IPS-18a (cell line): ENCODE data around the gene PLN.

ENCODE experiments used
- H3K27ac ChIP-seq: one replicate; pipeline ENCODE4 v1.5.1; 2013; ENCODE audit warnings: low read length
- H3K27me3 ChIP-seq: one replicate; pipeline ENCODE4 v1.6.1; 2013; ENCODE audit warnings: mild to moderate bottlenecking, low read length; ENCODE audit not compliant: control insufficient read depth, insufficient read depth
- H3K36me3 ChIP-seq: one replicate; pipeline ENCODE4 v1.6.1; 2013; ENCODE audit warnings: low read depth, low read length; ENCODE audit not compliant: control insufficient read depth
- H3K4me1 ChIP-seq: one replicate; pipeline ENCODE4 v1.6.1; 2013; ENCODE audit warnings: low read depth, low read length; ENCODE audit not compliant: control insufficient read depth
- H3K4me3 ChIP-seq: one replicate; pipeline ENCODE4 v1.5.1; 2013; ENCODE audit warnings: low read length
- H3K9ac ChIP-seq: one replicate; pipeline ENCODE4 v1.6.1; 2013; ENCODE audit warnings: mild to moderate bottlenecking, low read length, moderate library complexity
- H3K9me3 ChIP-seq: one replicate; pipeline ENCODE4 v1.6.1; 2013; ENCODE audit warnings: low read depth, low read length; ENCODE audit not compliant: control insufficient read depth

Gene PLN

DNA sequence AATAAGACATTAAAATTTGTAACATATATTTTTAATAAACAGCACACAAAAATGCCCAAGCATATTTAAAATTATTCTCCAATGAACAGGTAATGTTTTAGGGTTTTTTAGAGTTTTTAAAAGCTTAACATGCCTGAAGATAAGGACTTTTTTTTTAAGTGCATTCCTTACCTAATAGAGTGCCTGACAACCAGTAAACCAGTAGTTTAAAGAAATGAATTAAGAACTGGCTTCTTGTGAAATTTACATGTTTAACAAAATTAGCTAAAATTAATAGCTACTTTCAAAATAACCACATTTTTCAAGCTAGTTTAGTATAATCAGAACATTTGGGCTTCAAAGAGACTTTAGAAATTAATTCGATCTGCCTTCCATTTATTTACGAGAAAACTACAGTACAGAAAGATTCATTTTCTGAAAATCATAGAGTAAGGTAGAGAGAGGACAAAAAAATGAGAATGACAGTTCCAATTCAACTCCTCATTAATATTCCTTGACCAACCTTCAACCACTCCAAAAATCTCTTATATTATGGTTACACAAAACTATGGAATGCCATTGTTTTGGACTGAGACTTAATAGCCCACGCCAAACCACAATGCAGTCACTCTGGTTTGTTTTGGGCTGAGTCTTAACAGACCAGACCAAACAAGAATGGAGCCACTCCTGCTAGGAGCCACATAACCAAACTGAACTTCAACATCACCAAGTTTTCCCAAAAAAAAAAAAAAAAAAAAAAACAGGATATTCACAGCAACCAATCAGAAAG, 5.7 kb upstream of the PLN start:
- Histone ChIP-seq H3K27ac (no peak overlapping the region), H3K27me3 (no peaks in the 10 kb centered on the region), H3K4me3 (no peak overlapping the region), H3K4me1 (no peaks in the 10 kb centered on the region), H3K9ac (no peak overlapping the region), H3K9me3 (no peaks in the 10 kb centered on the region), H3K36me3 (no peaks in the 10 kb centered on the region)

- no peaks in the 10 kb centered on the region for H3K9me3 ChIP-seq
- no peaks in the 10 kb centered on the region for H3K27me3 ChIP-seq
- no peak overlapping the region for H3K4me3 ChIP-seq
- no peak overlapping the region for H3K27ac ChIP-seq
- H3K36me3 ChIP-seq = no peaks in the 10 kb centered on the region
- no peak overlapping the region for H3K9ac ChIP-seq
- no peaks in the 10 kb centered on the region for H3K4me1 ChIP-seq
Measured at GRCh38 chr6:118544105-118544504, 4.0 kb upstream of the PLN start.

DNA sequence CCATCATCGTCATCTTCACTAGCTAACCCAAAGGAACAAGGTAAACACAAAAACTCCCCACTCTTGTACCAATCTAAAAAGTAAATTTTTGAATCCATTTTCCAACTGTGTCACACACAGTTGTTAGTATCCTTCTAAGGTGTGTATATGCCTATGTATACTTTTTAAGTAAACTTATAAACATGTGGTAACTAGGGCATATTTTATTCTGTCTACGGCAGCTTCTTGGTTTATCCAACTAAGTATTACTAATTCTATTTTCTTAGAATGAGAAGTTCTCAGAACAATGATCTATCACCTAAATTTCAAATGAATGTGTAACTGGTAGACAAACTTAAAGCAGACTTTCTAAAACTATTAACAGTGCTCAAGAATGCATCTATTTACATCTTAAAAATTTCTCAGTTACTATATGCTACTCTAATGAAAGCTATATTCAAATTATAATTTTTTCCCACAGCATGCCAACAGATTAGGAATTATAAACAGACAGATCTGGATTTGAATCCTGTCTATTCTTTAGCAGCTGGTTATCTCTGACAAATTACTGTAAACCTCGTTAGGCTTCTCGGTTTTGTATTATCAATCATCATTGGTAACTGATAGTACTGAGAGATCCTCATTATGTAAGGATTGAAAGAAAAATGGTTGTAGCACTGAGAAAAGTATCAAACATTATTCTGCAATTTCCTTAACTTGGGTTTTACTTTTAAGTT, 1.8 kb upstream of the PLN start:
- Histone ChIP-seq H3K4me3 (no peak overlapping the region), H3K4me1 (no peaks in the 10 kb centered on the region), H3K36me3 (no peaks in the 10 kb centered on the region), H3K27me3 (no peaks in the 10 kb centered on the region), H3K9me3 (no peaks in the 10 kb centered on the region), H3K27ac (no peak overlapping the region), H3K9ac (no peak overlapping the region)

DNA sequence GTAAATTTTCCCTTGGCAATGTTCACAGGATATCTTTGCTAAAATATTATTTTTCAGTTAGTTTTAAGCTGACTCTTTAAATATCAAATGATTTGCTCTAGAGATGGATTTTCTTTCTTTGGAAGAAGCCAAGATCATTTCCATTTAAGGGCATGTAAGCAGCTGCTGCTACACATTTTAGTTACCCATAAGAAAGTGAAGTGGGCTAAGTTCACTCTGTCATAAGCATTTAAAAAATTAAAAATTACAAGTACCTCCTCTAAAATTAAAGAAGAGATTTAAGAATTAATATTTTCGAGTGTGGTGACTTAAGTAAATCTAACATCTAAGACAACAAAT, 1.2 kb upstream of the PLN start:
- Histone ChIP-seq H3K27ac (no peak overlapping the region), H3K36me3 (no peaks in the 10 kb centered on the region), H3K4me1 (no peaks in the 10 kb centered on the region), H3K9ac (no peak overlapping the region), H3K4me3 (no peak overlapping the region), H3K27me3 (no peaks in the 10 kb centered on the region), H3K9me3 (no peaks in the 10 kb centered on the region)

- H3K4me1 ChIP-seq = no peaks in the 10 kb centered on the region
- no peaks in the 10 kb centered on the region for H3K36me3 ChIP-seq
- H3K9me3 ChIP-seq = no peaks in the 10 kb centered on the region
- no peak overlapping the region for H3K27ac ChIP-seq
- H3K27me3 ChIP-seq = no peaks in the 10 kb centered on the region
- H3K9ac ChIP-seq = no peak overlapping the region
- no peak overlapping the region for H3K4me3 ChIP-seq
Measured at GRCh38 chr6:118548613-118549012, 517 bp downstream of the PLN start.

DNA sequence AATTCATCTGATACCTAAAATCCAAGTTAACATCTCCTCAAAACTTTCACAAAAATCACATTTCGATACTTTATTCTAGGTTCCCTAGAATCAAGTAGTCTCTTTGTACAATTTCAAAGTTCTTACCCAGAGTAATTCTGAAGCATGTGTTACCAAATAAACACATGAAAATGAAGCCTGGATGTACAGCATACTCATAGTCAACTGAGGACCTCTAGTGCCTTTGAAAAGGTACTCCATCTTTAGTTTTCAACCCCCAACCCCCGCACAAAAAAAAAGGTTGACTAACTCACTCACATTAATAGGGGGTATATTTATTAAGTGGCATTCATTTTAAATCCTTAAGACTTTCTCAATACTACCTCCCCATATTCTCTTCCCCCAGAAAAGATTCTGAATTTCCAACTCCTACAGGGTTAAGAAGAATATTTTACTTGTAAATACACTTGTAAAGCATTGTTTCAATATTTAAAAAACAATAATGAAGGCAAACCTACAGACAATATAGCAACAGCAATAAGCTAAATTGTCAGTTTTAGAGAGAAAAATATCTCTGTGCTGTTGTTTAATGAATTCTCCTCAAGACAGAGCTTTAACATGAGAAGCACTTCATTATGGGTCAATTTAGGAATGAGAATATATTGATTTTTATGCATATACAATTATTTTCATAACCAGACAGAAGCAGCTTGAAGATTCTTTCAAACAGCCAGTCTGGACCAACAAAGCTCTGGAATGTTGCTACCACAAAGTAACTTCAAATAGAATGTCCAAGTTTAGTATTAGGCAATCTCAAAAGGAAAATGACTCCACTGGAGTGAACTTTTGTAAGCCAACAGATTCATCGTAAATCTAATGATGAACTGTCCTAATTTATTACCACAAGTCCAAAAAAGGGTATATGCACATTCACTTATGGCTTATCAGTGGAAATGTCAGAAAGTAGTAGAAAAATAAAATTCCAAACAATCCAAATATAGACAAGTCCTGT, 3.3 kb downstream of the PLN start:
- Histone ChIP-seq H3K9ac (no peak overlapping the region), H3K4me3 (no peak overlapping the region), H3K36me3 (no peaks in the 10 kb centered on the region), H3K9me3 (no peaks in the 10 kb centered on the region), H3K27ac (no peak overlapping the region), H3K27me3 (no peaks in the 10 kb centered on the region), H3K4me1 (no peaks in the 10 kb centered on the region)

DNA sequence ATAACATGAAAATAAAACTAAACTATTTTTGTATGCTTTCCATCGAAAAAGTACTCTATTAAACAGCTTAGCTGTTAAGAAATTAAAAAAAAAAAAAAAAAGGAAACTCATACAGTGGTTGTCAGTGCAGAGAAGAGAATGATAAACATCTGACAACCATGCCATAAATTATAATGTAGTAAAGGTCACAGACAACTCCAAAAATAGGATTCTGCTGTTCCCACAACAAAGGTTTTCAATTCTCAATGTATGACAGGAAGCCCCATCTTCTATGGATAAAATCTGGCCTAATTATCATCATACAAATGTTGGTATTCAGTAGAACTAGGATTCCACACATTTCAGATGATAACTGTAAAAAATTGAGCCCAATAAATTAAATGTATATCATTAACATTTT, 5.0 kb downstream of the PLN start:
- no peaks in the 10 kb centered on the region for H3K27me3 ChIP-seq
- no peaks in the 10 kb centered on the region for H3K9me3 ChIP-seq
- no peaks in the 10 kb centered on the region for H3K36me3 ChIP-seq
- no peak overlapping the region for H3K27ac ChIP-seq
- no peak overlapping the region for H3K9ac ChIP-seq
- H3K4me1 ChIP-seq = no peaks in the 10 kb centered on the region
- no peak overlapping the region for H3K4me3 ChIP-seq

DNA sequence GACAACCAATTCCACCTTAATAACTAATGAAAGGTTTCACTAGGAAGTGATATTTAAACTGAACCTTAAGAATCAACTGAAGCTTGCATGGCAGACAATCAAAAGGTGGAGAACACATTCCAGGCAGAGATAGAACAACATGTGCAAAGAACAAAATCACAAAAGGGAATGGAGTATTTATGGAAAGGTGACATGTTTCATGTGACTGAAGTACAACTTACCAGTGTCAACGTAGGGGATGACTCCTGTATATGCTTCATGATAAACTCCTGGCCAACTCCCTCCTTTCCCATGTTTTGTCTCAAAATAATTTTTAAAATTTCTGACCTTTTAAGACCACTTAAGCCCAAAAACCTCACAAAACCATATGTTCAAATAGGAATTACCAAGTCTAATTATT, 6.6 kb downstream of the PLN start:
- no peaks in the 10 kb centered on the region for H3K9me3 ChIP-seq
- H3K9ac ChIP-seq = no peak overlapping the region
- no peaks in the 10 kb centered on the region for H3K4me1 ChIP-seq
- no peak overlapping the region for H3K27ac ChIP-seq
- H3K27me3 ChIP-seq = no peaks in the 10 kb centered on the region
- no peaks in the 10 kb centered on the region for H3K36me3 ChIP-seq
- H3K4me3 ChIP-seq = no peak overlapping the region

- Histone ChIP-seq H3K9me3 (no peaks in the 10 kb centered on the region), H3K27me3 (no peaks in the 10 kb centered on the region), H3K36me3 (no peaks in the 10 kb centered on the region), H3K4me1 (no peaks in the 10 kb centered on the region), H3K9ac (no peak overlapping the region), H3K27ac (no peak overlapping the region), H3K4me3 (no peak overlapping the region)
Measured at GRCh38 chr6:118558464-118559217, 10.5 kb downstream of the PLN start.

DNA sequence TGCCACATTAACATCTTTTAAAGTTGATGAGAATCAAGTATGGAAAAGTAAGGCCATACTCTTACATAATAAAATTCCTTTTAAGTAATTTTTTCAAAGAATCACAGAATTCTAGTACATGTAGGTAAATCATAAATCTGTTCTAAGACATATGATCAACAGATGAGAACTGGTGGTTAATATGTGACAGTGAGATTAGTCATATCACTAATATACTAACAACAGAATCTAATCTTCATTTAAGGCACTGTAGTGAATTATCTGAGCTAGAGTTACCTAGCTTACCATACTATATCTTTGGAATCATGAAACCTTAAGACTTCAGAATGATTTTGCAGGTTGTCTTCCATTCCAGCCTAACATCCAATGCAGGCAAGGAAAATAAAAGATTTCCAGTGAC, 11.6 kb downstream of the PLN start:
- Histone ChIP-seq H3K36me3 (no peaks in the 10 kb centered on the region), H3K4me1 (no peaks in the 10 kb centered on the region), H3K9ac (no peak overlapping the region), H3K9me3 (no peaks in the 10 kb centered on the region), H3K27ac (no peak overlapping the region), H3K4me3 (no peak overlapping the region), H3K27me3 (no peaks in the 10 kb centered on the region)

DNA sequence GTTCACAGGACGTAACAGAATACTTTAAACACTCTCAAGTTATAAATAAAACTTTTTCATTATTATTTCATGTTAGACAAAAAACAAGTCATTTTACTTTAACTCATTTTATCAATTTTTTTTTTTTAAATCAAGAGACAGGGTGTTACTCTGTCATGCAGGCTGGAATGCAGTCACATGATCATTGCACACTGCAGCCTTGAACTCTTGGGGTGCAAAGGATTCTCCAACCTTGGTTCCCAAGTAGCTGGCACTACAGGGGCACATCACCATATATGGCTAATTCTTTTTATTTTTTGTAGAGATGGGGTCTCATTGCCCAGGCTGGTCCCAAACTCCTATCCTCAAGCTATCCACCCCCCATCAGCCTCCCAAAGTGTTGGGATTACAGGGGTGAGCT, 14.2 kb downstream of the PLN start:
- Histone ChIP-seq H3K27me3 (no peaks in the 10 kb centered on the region), H3K4me3 (no peak overlapping the region), H3K9me3 (no peaks in the 10 kb centered on the region), H3K27ac (no peak overlapping the region), H3K4me1 (no peaks in the 10 kb centered on the region), H3K36me3 (no peaks in the 10 kb centered on the region), H3K9ac (no peak overlapping the region)
